MM.1S (cell line): ENCODE data around the gene SLC25A25.

Experiments
- DNase-seq: peaks from one replicate; pipeline ENCODE4 v3.0.0-alpha.2; 2015
- H2AFZ ChIP-seq: fragments of 300-600 bp; sonication (generic); 2 replicates; pipeline ENCODE4 v1.6.0; 2016; ENCODE audit warnings: antibody characterized with exemption, low read length
- H3F3A ChIP-seq: fragments of 300-600 bp; sonication (generic); 2 replicates; pipeline ENCODE4 v1.6.1; 2016; ENCODE audit warnings: mild to moderate bottlenecking, antibody characterized with exemption, low read length, moderate library complexity, mixed read lengths; ENCODE audit not compliant: insufficient read depth
- H3K27ac ChIP-seq: fragments of 300-600 bp; sonication (generic); 2 replicates; pipeline ENCODE4 v1.5.1; 2016; ENCODE audit warnings: mild to moderate bottlenecking, low read length
- H3K27me3 ChIP-seq: fragments of 300-600 bp; sonication (generic); replicated peaks from 2 replicates; pipeline ENCODE4 v1.6.0; 2016; ENCODE audit warnings: low read length; ENCODE audit not compliant: insufficient read depth
- H3K36me3 ChIP-seq: fragments of 300-600 bp; sonication (generic); replicated peaks from 2 replicates; pipeline ENCODE4 v1.6.1; 2016; ENCODE audit warnings: mild to moderate bottlenecking, low read length, mixed read lengths; ENCODE audit not compliant: insufficient read depth
- H3K4me1 ChIP-seq: fragments of 300-600 bp; sonication (generic); 2 replicates; pipeline ENCODE4 v1.6.1; 2016; ENCODE audit warnings: low read length, mixed read lengths
- H3K4me2 ChIP-seq: fragments of 300-600 bp; sonication (generic); 2 replicates; pipeline ENCODE4 v1.6.0; 2016; ENCODE audit warnings: low read depth, low read length
- H3K4me3 ChIP-seq: fragments of 300-600 bp; sonication (generic); 2 replicates; pipeline ENCODE4 v1.5.1; 2016; ENCODE audit warnings: low read length, mixed read lengths
- H3K79me2 ChIP-seq: fragments of 300-600 bp; sonication (generic); 2 replicates; pipeline ENCODE4 v1.6.1; 2016; ENCODE audit warnings: mixed run types, low read length, mixed read lengths
- H3K9ac ChIP-seq: fragments of 300-600 bp; sonication (generic); 2 replicates; pipeline ENCODE4 v1.6.1; 2016; ENCODE audit warnings: low read length, mixed read lengths
- H3K9me2 ChIP-seq: fragments of 300-600 bp; sonication (generic); replicated peaks from 2 replicates; pipeline ENCODE4 v1.6.1; 2016; ENCODE audit warnings: mild to moderate bottlenecking, low read length, mixed read lengths; ENCODE audit not compliant: insufficient read depth
- H3K9me3 ChIP-seq: fragments of 300-600 bp; sonication (generic); replicated peaks from 2 replicates; pipeline ENCODE4 v1.6.1; 2016; ENCODE audit warnings: mild to moderate bottlenecking, low read length, mixed read lengths; ENCODE audit not compliant: insufficient read depth
- H4K20me1 ChIP-seq: fragments of 300-600 bp; sonication (generic); 2 replicates; pipeline ENCODE4 v1.6.1; 2016; ENCODE audit warnings: mild to moderate bottlenecking, low read length, moderate library complexity, mixed read lengths; ENCODE audit not compliant: insufficient read depth
- EZH2 ChIP-seq: fragments of 300-600 bp; sonication (generic); optimal IDR thresholded peaks from 2 replicates; pipeline ENCODE3; 2017; ENCODE audit warnings: low read depth, mild to moderate bottlenecking, antibody characterized with exemption, low read length, mixed read lengths
- EZH2phosphoT487 ChIP-seq: fragments of 300-600 bp; sonication (generic); IDR thresholded peaks from 2 replicates; pipeline ENCODE4 v1.6.1; 2018; ENCODE audit warnings: antibody characterized with exemption, low read length
- TF ChIP-seq, protein P1 (sequence below): fragments of 300-600 bp; sonication (generic); IDR thresholded peaks from 2 replicates; pipeline ENCODE4 v1.5.1; 2016; ENCODE audit warnings: antibody characterized with exemption, low read length, mixed read lengths

SLC25A25 gene

DNA sequence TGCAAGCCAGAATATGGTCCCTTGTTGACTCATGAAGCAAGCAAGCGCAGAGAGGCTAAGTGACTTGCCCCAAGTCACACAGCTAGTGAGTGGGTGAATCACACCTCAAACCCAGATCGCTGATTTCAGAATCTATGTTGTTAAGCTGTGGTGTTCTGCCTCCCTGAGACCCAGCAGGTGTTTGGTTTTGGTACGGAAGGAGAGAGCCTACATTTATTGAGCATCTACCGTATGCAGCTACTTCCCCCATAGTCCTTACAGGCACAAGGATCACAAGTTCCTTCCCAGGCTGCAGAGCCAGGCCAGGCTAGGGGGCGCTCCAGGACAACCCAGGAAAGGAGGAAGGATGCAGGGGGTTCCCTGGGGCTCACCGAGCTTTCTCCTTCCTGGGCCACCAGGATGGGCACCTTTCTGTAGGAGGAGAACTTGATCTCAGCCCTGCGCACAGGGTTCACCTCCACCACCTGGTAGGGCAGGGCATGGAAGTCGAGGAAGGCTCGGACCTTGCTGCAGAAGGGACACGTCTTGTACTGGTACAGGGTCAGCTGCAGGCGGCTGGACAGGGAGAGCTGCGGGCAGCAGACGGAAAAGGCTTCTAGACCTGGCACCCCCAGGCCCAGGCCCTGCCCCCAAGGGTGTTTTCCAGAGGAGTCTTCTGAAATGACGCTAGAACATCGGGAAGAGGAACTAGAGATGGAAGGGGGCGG, 57.0 kb downstream of the SLC25A25 start:
- H3K27me3 ChIP-seq: no peaks in the 10 kb centered on the region
- H4K20me1 ChIP-seq: no peaks in the 10 kb centered on the region
- peaks cover 7% of the 10 kb centered on the region for H3K4me1 ChIP-seq
- H2AFZ ChIP-seq: no peak overlapping the region
- no peak overlapping the region for H3K9ac ChIP-seq
- DNase-seq: no peak
- H3K4me3 ChIP-seq: no peak overlapping the region
- no peaks in the 10 kb centered on the region for H3K36me3 ChIP-seq
- H3K79me2 ChIP-seq: peaks cover 33% of the 10 kb centered on the region
- H3K9me2 ChIP-seq: no peaks in the 10 kb centered on the region
- no peak overlapping the region for H3K27ac ChIP-seq
- H3K4me2 ChIP-seq: no peak overlapping the region
- H3K9me3 ChIP-seq: no peaks in the 10 kb centered on the region
- TF ChIP-seq EZH2 (no peak), EZH2phosphoT487 (no peak)
- TF ChIP-seq, protein P1, sequence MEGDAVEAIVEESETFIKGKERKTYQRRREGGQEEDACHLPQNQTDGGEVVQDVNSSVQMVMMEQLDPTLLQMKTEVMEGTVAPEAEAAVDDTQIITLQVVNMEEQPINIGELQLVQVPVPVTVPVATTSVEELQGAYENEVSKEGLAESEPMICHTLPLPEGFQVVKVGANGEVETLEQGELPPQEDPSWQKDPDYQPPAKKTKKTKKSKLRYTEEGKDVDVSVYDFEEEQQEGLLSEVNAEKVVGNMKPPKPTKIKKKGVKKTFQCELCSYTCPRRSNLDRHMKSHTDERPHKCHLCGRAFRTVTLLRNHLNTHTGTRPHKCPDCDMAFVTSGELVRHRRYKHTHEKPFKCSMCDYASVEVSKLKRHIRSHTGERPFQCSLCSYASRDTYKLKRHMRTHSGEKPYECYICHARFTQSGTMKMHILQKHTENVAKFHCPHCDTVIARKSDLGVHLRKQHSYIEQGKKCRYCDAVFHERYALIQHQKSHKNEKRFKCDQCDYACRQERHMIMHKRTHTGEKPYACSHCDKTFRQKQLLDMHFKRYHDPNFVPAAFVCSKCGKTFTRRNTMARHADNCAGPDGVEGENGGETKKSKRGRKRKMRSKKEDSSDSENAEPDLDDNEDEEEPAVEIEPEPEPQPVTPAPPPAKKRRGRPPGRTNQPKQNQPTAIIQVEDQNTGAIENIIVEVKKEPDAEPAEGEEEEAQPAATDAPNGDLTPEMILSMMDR: peak; percentile 51
- H3F3A ChIP-seq: 0 out of 2 replicates have a peak, but pooled peaks cover 6% of the 10 kb centered on the region

DNA sequence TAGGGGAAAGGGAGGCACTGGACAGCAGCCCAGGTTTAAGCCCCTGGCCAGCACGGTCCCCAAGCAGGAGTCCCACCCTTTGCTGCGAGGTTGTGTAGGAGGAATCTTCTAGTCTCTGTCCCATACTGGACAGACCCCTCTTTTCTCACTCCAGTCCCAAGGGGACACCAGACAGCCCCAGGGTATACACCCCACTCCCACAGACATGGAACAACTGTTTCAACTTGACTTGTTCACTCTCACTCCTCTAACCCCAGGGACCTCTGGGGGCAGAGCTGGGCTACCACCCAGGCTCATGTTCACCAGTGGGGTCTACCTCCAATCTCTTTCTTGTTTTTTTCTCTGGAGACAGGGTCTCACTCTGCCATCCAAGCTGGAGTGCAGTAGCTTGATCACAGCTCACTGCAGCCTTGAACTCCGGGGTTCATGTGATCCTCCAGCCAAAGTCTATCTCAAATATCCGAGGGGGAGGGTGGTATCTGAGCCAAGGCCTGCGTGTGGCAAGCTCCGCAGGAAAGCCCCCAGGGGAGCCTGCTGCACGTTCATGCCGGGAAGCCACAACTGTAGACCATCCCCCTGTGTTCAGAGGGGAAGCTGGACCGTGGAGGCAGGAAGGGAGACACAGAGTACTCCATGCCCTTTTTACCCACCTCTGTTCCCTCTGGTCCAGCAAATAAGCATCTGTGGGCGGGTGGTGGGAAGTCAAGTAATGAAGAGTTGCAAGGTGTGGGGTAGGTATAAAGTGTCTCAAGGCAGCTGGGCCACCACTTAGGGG, 57.7 kb downstream of the SLC25A25 start:
- Histone ChIP-seq H3K4me3 (0 out of 2 replicates have a peak overlapping the region, but pooled peaks have one; percentile 7), H3K4me2 (peak overlapping the region; percentile 60; the same call in 1 of the 2 replicates), H3K9ac (no peak overlapping the region; the same call in 1 of the 2 replicates), H3K79me2 (peaks cover 33% of the 10 kb centered on the region), H2AFZ (no peak overlapping the region), H3F3A (0 out of 2 replicates have a peak, but pooled peaks cover 6% of the 10 kb centered on the region), H3K9me2 (no peaks in the 10 kb centered on the region), H3K4me1 (peaks cover 7% of the 10 kb centered on the region), H3K36me3 (no peaks in the 10 kb centered on the region), H4K20me1 (no peaks in the 10 kb centered on the region), H3K9me3 (no peaks in the 10 kb centered on the region), H3K27me3 (no peaks in the 10 kb centered on the region), H3K27ac (no peak overlapping the region)
- TF ChIP-seq, protein P1: no peak
- no peak for TF ChIP-seq EZH2
- no peak for TF ChIP-seq EZH2phosphoT487
- no peak for DNase-seq

DNA sequence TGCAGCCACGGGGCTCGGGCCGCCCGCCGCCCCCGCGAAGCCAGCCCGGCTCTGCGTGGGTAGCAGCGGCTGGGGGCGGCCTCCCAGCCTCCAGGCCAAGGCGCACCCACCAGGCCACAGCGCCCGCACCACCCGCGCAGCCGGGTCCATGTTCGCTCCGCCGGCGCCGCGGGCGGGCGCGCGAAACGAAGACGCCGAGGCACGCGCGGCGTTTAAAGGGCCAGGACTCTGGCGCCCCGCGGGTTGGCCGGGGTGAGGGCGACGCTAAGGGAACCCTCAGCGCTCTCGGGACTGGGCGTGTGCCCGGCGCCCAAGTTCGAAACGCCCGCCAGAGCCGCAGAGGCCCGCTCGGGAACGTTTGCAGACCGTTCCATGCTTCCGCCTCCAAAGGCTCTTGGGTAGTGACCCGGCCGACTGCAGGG, 59.5 kb downstream of the SLC25A25 start, which contains the start of gene PTGES2:
TSS of gene PTGES2 (minus strand) at position 162 of the 422 bp plus-strand sequence. CDS start at position 150, 12 bp downstream.
- Histone ChIP-seq H2AFZ (peak within 1 kb of the TSS; percentile 97), H3K4me1 (peaks cover 7% of the 10 kb centered on the region), H3K27me3 (peaks cover 14% of the 10 kb centered on the region), H3K4me2 (peak within 1 kb of the TSS; percentile 89), H3K36me3 (no peaks in the 10 kb centered on the region), H3K9ac (peak within 1 kb of the TSS; percentile 99), H3K79me2 (peaks cover 33% of the 10 kb centered on the region), H3K9me3 (no peaks in the 10 kb centered on the region), H3K4me3 (peak within 1 kb of the TSS; percentile 71), H3K27ac (peak within 1 kb of the TSS; percentile 87), H3F3A (0 out of 2 replicates have a peak, but pooled peaks cover 6% of the 10 kb centered on the region), H3K9me2 (no peaks in the 10 kb centered on the region), H4K20me1 (no peaks in the 10 kb centered on the region)
- peak; percentile 89 for DNase-seq
- TF ChIP-seq EZH2 (no peak), EZH2phosphoT487 (no peak)
- TF ChIP-seq, protein P1: no peak
